BE2C (cell line): ENCODE results near the gene ZNF775.

Experiments
- DNase-seq: peaks from one replicate; pipeline ENCODE4 v3.0.0-alpha.2; 2020
- H3K27me3 ChIP-seq: fragments of 250-450 bp; sonication (Bioruptor Pico); 2 replicates; pipeline ENCODE4 v1.5.1; 2020; ENCODE audit warnings: mild to moderate bottlenecking
- H3K36me3 ChIP-seq: fragments of 250-450 bp; sonication (Bioruptor Pico); 2 replicates; pipeline ENCODE4 v1.5.1; 2020; ENCODE audit warnings: mild to moderate bottlenecking
- H3K4me1 ChIP-seq: fragments of 250-450 bp; sonication (Bioruptor Pico); 2 replicates; pipeline ENCODE4 v1.5.1; 2020
- H3K4me3 ChIP-seq: 2 replicates; pipeline ENCODE4 v1.5.1; 2011; ENCODE audit warnings: low read depth, low read length
- H3K9me3 ChIP-seq: fragments of 250-450 bp; sonication (Bioruptor Pico); 2 replicates; pipeline ENCODE4 v1.5.1; 2020
- CTCF ChIP-seq: IDR thresholded peaks from 2 replicates; pipeline ENCODE4 v1.5.1; 2012; ENCODE audit warnings: mild to moderate bottlenecking, low read depth, low read length

Gene ZNF775

GRCh38 chr7:150398965-150399320 lies 19.8 kb downstream of the ZNF775 start:
- no peak for DNase-seq
- H3K36me3 ChIP-seq = peaks cover 13% of the 10 kb centered on the region
- H3K4me1 ChIP-seq = peaks cover 27% of the 10 kb centered on the region

DNA sequence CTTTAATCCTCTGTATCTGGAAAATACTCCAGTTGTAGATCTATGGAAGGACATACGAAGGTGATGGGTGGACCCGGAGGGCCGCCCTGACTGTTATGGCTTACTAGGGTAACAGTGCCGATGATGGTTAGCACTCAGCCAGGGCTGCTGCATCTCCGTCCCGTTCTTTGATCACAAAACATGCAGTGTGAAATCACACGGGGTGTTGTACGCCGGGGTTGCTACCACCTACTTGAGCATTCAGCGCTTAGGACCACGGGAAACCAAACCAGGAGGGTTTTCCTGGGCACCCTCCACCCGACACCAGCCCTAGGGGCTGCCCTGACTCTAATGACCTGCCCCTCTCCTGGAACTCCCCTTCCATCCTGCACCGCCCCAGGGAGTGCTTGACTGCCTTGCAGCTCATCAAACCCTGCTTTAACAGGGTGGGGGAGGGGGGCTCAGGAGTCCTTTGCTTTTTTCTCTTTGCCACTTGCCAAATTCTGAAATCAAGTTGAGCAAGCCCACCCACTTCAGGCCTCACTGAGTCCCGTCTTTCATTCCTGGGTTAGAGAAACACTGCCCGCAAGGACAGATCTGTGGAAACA lies 20.4 kb downstream of the ZNF775 start:
- DNase-seq = no peak
- no peak for TF ChIP-seq CTCF
- Histone ChIP-seq H3K9me3 (no peaks in the 10 kb centered on the region), H3K4me3 (no peak overlapping the region), H3K27me3 (no peaks in the 10 kb centered on the region), H3K36me3 (peaks cover 13% of the 10 kb centered on the region), H3K4me1 (peaks cover 27% of the 10 kb centered on the region)

More at GRCh38 chr7:150398965-150399320, 19.8 kb downstream of the ZNF775 start:
- no peaks in the 10 kb centered on the region for H3K9me3 ChIP-seq
- no peaks in the 10 kb centered on the region for H3K27me3 ChIP-seq
- H3K4me3 ChIP-seq = no peak overlapping the region
- no peak for TF ChIP-seq CTCF

DNA sequence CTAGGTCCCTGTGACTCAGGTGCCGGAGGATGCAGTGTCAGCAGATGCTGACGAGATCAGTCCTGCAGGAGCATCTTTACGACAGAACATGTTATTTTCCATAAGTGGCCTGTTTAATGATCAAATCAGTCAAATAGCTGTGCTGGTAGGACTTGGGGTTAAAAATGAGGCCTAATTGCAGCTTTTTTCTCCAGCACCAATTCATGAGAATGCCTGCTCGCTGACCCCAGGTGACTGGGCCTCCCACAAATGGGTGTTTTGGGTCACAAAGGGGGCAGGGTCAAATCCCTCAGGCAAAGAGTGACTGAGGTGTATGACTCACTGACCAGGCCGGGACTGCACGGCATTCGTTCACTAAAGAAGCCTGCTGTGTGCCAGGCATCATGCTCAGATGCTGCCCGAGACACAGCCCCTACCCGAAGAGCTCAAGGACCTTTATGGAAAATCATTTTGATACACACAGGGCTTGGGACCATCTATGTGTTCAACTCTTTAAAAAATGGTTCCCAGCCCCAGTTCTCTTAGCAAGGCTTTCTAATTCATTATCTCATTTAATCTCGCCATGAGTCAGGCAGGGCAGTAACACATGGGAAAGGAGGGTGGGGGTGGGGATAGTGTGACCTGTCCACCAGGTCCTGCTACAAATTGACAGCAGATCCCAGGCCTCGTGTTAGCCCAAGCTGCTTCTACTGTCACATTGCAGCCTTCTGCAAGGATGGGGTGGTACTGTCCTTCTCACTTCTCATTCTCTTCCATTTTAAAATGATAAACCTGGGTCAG lies 21.1 kb downstream of the ZNF775 start:
- Histone ChIP-seq H3K9me3 (no peaks in the 10 kb centered on the region), H3K4me1 (peaks cover 27% of the 10 kb centered on the region), H3K4me3 (no peak overlapping the region), H3K27me3 (no peaks in the 10 kb centered on the region), H3K36me3 (peaks cover 13% of the 10 kb centered on the region)
- TF ChIP-seq CTCF = no peak
- DNase-seq = no peak

- H3K27me3 ChIP-seq = no peaks in the 10 kb centered on the region
- TF ChIP-seq CTCF = no peak
- peaks cover 27% of the 10 kb centered on the region for H3K4me1 ChIP-seq
- no peaks in the 10 kb centered on the region for H3K9me3 ChIP-seq
- no peak overlapping the region for H3K4me3 ChIP-seq
- DNase-seq = no peak
- H3K36me3 ChIP-seq = peaks cover 13% of the 10 kb centered on the region
These were observed 21.8 kb downstream of the ZNF775 start for GRCh38 chr7:150400788-150401423.

GRCh38 chr7:150401424-150401790 lies 22.3 kb downstream of the ZNF775 start:
- Histone ChIP-seq H3K9me3 (no peaks in the 10 kb centered on the region), H3K36me3 (peaks cover 13% of the 10 kb centered on the region), H3K27me3 (no peaks in the 10 kb centered on the region), H3K4me1 (peaks cover 27% of the 10 kb centered on the region), H3K4me3 (no peak overlapping the region)
- TF ChIP-seq CTCF = no peak
- DNase-seq = no peak
